Limb (tissue), 2 donors: Measurements from ENCODE around the gene RRN3.
"Not testable (repeated sequence)": the region's sequence is repeated elsewhere in the genome, so short reads cannot be mapped to it uniquely, and the experiment has no call there.

Experiments used
- DNase-seq, 2 donors: peaks; one replicate each; pipeline ENCODE4 v3.0.0-alpha.2; 2016; ENCODE audit errors: extremely low spot score in 2 of 2

RRN3 gene

DNA sequence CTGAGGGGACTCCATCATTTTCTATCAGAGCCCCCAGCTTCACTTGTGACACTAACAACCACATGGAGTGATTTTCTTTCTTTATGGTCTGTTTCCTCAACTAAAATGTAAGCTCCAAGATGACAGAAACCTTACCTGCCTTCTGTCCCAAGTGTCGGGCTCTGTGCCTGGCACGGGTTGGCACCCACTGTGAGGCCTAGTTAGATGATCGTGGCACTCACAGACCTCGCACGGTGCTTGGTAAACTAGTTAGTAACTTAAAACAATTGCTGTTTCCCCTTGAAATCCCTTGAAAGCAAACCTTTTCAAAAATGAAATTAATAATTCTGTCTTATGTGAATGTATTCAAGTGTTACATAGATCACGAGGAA, 65.7 kb downstream of the RRN3 start:
- not testable (repeated sequence) for DNase-seq

DNA sequence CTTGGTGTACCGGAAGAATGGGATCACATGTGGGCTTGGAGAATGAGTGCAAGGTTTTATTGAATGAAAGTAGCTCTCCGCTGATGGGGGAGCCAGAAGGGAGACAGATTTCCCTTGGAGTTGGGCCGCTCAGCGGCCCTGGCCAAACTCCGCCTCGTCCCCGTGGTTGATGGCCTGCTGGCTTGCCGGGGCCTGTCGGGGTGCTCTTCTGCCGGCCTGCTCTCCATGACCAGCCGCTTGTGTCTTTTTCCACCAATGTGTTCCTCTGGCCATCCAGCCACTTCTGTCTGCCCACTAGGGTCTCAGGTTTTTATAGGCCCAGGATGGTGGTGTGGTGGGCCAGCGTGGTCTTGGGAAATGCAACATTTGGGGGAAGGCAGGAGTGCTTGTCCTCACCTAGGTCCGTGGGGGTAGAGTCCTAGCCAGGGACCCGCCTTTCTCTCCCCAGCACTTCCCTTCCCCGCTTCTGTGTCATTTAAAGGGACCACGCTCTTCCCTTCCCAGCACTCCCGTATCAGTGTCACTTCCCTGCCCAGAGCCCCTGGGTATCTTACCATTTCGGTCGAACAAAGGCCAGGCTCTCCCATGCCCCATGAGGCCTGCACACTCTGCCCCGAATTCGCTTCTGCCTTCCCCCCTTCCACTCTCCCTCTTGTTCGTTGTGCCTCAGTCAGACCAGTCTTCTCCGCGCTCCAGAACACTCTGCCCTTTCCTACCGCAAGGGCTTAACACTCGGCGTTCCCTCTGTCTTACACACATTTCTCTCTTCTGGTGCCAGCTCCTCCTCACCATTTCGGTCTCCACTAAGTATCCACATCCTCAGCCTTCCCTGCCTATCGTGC, 66.3 kb downstream of the RRN3 start:
- DNase-seq: not testable (repeated sequence)

DNA sequence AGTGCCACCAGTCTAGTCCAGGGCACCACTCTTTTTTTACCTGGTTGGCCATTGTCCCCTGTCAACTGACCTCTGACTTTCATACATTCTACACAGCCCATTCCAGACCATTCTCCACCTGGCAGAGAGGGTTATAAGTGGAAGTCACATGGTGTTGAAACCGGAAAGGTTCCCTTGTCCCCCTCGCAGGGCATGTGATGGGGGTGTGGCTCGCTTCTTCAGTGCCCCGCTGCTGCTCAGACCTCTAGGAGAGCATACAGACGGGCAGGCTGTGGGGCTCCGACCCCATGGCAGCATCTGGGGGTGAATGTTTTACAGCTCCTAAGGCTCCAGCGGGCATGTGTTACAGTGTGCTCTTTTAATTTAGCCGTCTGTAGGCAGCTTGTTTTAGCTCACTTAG, 67.0 kb downstream of the RRN3 start:
- not testable (repeated sequence) for DNase-seq

GRCh38 chr16:15025234-15025951, 68.7 kb downstream of the RRN3 start:
- DNase-seq: not testable (repeated sequence)

GRCh38 chr16:15024858-15025199, 69.2 kb downstream of the RRN3 start:
- DNase-seq: not testable (repeated sequence)

DNA sequence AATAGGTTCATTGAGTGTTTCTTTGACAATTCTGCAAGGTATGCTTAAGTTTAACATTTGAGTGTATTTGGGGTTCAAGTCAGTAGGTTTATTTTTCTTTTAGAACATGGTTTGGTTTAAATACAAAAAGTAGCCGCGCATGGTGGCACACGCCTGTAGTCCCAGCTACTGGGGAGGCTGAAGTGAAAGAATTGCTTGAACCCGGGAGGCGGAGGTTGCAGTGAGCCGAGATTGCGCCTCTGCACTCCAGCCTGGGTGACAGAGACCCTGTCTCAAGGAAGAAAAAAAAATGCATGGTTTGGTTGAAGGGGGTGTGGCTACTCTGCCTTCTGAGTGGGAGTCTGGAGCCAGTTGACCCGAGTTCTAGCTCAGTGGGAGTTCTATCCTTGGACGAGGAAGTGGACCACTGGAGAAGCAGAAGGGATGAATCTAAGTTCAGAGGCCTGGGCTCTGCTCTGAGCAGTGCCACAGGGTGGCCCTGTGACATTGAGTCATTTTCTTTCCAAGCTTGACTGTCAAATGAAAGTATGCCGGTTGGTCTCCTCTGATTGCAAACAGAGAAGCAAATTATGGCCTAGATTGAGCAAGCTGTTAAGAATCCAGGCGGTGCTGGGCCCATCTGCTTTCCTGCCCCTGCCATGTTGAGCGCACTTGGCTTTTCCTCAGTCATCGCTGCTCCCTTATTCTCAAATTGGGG, 70.5 kb downstream of the RRN3 start:
- DNase-seq: not testable (repeated sequence)

- DNase-seq: peak in 1 of 2 donors; percentile 21
These were observed 71.9 kb downstream of the RRN3 start for GRCh38 chr16:15022194-15022593.

DNA sequence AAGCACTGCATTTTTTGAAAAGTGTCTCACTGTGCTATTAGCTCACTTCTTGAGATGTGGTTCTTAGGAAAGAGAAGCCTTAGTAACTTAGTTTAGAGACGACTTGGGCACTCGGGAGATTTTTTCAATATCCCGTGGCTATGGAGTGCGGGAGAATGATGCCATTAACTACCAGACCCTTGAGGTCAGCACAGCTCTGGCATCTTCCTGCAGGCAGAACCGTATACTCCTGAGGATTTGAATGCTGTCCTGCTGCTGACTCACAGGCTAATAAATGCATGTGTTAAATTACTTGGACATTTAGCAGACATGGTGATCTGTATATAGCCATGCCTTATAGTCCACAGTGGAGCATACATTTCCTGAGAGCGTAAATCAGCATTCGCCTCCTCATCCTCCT, 72.6 kb downstream of the RRN3 start:
- not testable (repeated sequence) for DNase-seq

DNA sequence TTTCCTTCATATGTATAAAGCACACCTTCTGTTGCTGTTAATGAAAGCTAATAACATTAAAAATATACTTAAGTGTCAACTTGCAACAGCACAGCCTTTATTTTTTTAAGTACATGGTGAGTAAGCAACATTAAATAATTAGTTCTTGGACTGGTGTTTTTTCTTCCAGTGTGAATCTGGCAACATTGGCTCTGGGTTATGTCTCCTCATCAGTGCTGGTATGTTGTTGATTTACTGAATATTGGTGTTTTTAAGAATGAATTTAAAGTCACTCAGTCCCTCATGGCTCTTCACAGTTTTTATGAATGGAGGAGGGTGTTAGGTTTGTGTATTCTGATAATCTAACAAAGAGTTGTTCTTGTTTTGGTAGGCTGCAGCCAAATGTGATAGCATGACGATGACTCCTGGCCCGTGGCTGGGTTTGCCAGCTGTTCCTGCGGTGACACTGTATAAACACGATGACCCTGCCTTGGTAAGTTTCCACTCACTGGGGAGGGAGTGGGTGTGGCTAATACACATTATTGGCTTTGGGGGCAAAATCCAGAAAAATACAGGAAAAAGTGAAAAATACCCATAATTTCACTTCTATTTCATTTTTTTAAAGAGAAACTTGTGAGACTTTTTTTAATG, 77.0 kb downstream of the RRN3 start:
- not testable (repeated sequence) for DNase-seq

- not testable (repeated sequence) for DNase-seq
These were observed 77.7 kb downstream of the RRN3 start for GRCh38 chr16:15016354-15016753.

DNA sequence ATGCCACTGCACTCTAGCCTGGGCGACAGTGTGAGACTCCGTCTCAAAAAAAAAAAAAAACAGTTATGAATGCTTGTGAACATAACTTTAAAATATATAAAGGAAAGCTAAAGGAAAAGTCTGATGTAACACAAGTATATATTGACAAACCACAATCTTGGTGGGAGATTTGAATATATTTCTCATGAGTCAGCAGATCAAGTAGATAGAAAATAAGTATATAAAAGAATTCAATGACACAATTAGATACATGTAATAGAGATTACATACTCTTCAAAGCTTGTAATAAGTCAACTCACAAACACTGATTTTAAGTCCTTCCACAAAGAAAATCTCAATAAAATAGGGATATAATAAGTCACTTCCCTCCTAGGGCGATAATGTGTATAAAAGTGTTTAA, 78.4 kb downstream of the RRN3 start:
- DNase-seq: not testable (repeated sequence)

GRCh38 chr16:15012941-15013340, 81.1 kb downstream of the RRN3 start:
- DNase-seq: not testable (repeated sequence)
